Kidney epithelial cell (primary cell): ENCODE results near the gene SMIM17. TPM values are rescaled to one million over a fixed set of nuclear protein-coding genes. Genes with fewer than 3 reads are reported as not detected.

Source experiments
- DNase-seq: peaks from one replicate; pipeline ENCODE4 v3.0.0-alpha.2; 2010; ENCODE audit warnings: low read depth
- H3K27me3 ChIP-seq: 2 replicates; pipeline ENCODE4 v1.6.0; 2011; ENCODE audit warnings: low read length; ENCODE audit not compliant: control insufficient read depth, insufficient read depth
- H3K36me3 ChIP-seq: 2 replicates; pipeline ENCODE4 v1.5.1; 2011; ENCODE audit warnings: low read length; ENCODE audit not compliant: control insufficient read depth, insufficient read depth
- H3K4me3 ChIP-seq: 2 replicates; pipeline ENCODE4 v1.5.1; 2011; ENCODE audit warnings: low read depth, mild to moderate bottlenecking, control low read depth, low read length
- CTCF ChIP-seq: IDR thresholded peaks from 2 replicates; pipeline ENCODE4 v1.5.1; 2011; ENCODE audit warnings: mild to moderate bottlenecking, moderate library complexity, low read length, control low read depth, inconsistent platforms; ENCODE audit not compliant: insufficient read depth, poor library complexity, severe bottlenecking
- total RNA-seq: library from RNA; depleted of rRNA; stranded (reverse); fragments of >200 nt; gene quantifications from 2 replicates; pipeline ENCODE4 v1.2.3, GENCODE V29; 2015

The SMIM17 gene
- total RNA-seq, 1 donor from 2014 or later: 0.46 TPM

GRCh38 chr19:56613639-56614038 lies 29.3 kb upstream of the SMIM17 start:
- DNase-seq: no peak
- TF ChIP-seq CTCF: no peak
- Histone ChIP-seq H3K4me3 (no peak overlapping the region), H3K27me3 (no peaks in the 10 kb centered on the region), H3K36me3 (no peaks in the 10 kb centered on the region)

- no peak for DNase-seq
- Histone ChIP-seq H3K27me3 (no peaks in the 10 kb centered on the region), H3K36me3 (no peaks in the 10 kb centered on the region), H3K4me3 (no peak overlapping the region)
- no peak for TF ChIP-seq CTCF
Measured at GRCh38 chr19:56617531-56617930, 25.4 kb upstream of the SMIM17 start.

GRCh38 chr19:56619121-56619520 lies 23.8 kb upstream of the SMIM17 start:
- H3K27me3 ChIP-seq: no peaks in the 10 kb centered on the region
- no peaks in the 10 kb centered on the region for H3K36me3 ChIP-seq
- no peak overlapping the region for H3K4me3 ChIP-seq
- DNase-seq: no peak
- TF ChIP-seq CTCF: no peak

GRCh38 chr19:56622374-56622773 lies 20.6 kb upstream of the SMIM17 start:
- TF ChIP-seq CTCF: no peak
- Histone ChIP-seq H3K36me3 (peaks cover 3% of the 10 kb centered on the region), H3K27me3 (no peaks in the 10 kb centered on the region), H3K4me3 (no peak overlapping the region)
- no peak for DNase-seq

- no peak for TF ChIP-seq CTCF
- Histone ChIP-seq H3K4me3 (no peak overlapping the region), H3K27me3 (no peaks in the 10 kb centered on the region), H3K36me3 (peaks cover 3% of the 10 kb centered on the region)
- DNase-seq: no peak
Measured at GRCh38 chr19:56623006-56623405, 20.0 kb upstream of the SMIM17 start.

GRCh38 chr19:56625708-56626107 lies 17.3 kb upstream of the SMIM17 start:
- Histone ChIP-seq H3K27me3 (no peaks in the 10 kb centered on the region), H3K4me3 (no peak overlapping the region), H3K36me3 (peaks cover 3% of the 10 kb centered on the region)
- no peak for DNase-seq
- TF ChIP-seq CTCF: no peak
